HUES6 (cell line): ENCODE results near the gene SIT1.
"Not testable (repeated sequence)": the region's sequence is repeated elsewhere in the genome, so short reads cannot be mapped to it uniquely, and the experiment has no call there.

ENCODE experiments used
- H3K27ac ChIP-seq: 2 replicates; pipeline ENCODE4 v1.7.0; 2013; ENCODE audit warnings: low read depth, mild to moderate bottlenecking, low read length, inconsistent platforms
- H3K27me3 ChIP-seq: 2 replicates; pipeline ENCODE4 v1.6.1; 2013; ENCODE audit warnings: low read length; ENCODE audit not compliant: control insufficient read depth, insufficient read depth
- H3K36me3 ChIP-seq: 2 replicates; pipeline ENCODE4 v1.6.1; 2013; ENCODE audit warnings: low read length; ENCODE audit not compliant: control insufficient read depth, insufficient read depth
- H3K4me1 ChIP-seq: 2 replicates; pipeline ENCODE4 v1.6.1; 2013; ENCODE audit warnings: low read length; ENCODE audit not compliant: control insufficient read depth, insufficient read depth
- H3K4me3 ChIP-seq: 2 replicates; pipeline ENCODE4 v1.5.1; 2013; ENCODE audit warnings: low read depth, low read length
- H3K9ac ChIP-seq: one replicate; pipeline ENCODE4 v1.6.1; 2013; ENCODE audit warnings: mild to moderate bottlenecking, low read length
- H3K9me3 ChIP-seq: 2 replicates; pipeline ENCODE4 v1.6.1; 2013; ENCODE audit warnings: low read depth, low read length; ENCODE audit not compliant: control insufficient read depth, insufficient read depth

SIT1 gene

GRCh38 chr9:35612843-35613242, 37.9 kb downstream of the SIT1 start:
- H3K27ac ChIP-seq: no peak overlapping the region
- no peaks in the 10 kb centered on the region for H3K9me3 ChIP-seq
- peaks cover 37% of the 10 kb centered on the region for H3K27me3 ChIP-seq
- H3K36me3 ChIP-seq: peaks cover 22% of the 10 kb centered on the region
- no peak overlapping the region for H3K9ac ChIP-seq
- H3K4me1 ChIP-seq: peaks cover 11% of the 10 kb centered on the region
- H3K4me3 ChIP-seq: no peak overlapping the region

GRCh38 chr9:35612066-35612465, 38.7 kb downstream of the SIT1 start:
- H3K27me3 ChIP-seq: peaks cover 29% of the 10 kb centered on the region
- peaks cover 24% of the 10 kb centered on the region for H3K36me3 ChIP-seq
- H3K4me3 ChIP-seq, H3K27ac ChIP-seq, H3K9me3 ChIP-seq, H3K9ac ChIP-seq: not testable (repeated sequence)
- H3K4me1 ChIP-seq: peaks cover 11% of the 10 kb centered on the region

GRCh38 chr9:35611230-35611797, 39.4 kb downstream of the SIT1 start:
- Histone ChIP-seq H3K4me3 (no peak overlapping the region), H3K4me1 (peaks cover 7% of the 10 kb centered on the region), H3K27me3 (peaks cover 22% of the 10 kb centered on the region), H3K36me3 (peaks cover 24% of the 10 kb centered on the region), H3K9ac (no peak overlapping the region), H3K27ac (no peak overlapping the region), H3K9me3 (no peaks in the 10 kb centered on the region)

GRCh38 chr9:35609820-35610163, 40.9 kb downstream of the SIT1 start:
- no peaks in the 10 kb centered on the region for H3K9me3 ChIP-seq
- H3K4me3 ChIP-seq: no peak overlapping the region
- peaks cover 24% of the 10 kb centered on the region for H3K36me3 ChIP-seq
- peaks cover 4% of the 10 kb centered on the region; the same call in 1 of the 2 replicates for H3K4me1 ChIP-seq
- H3K27me3 ChIP-seq: peaks cover 7% of the 10 kb centered on the region; the same call in 1 of the 2 replicates
- no peak overlapping the region for H3K9ac ChIP-seq
- no peak overlapping the region for H3K27ac ChIP-seq

GRCh38 chr9:35609001-35609819, 41.5 kb downstream of the SIT1 start:
- Histone ChIP-seq H3K27ac (no peak overlapping the region), H3K36me3 (peaks cover 24% of the 10 kb centered on the region), H3K4me1 (peaks cover 4% of the 10 kb centered on the region; the same call in 1 of the 2 replicates)

GRCh38 chr9:35608221-35608620, 42.5 kb downstream of the SIT1 start:
- no peak overlapping the region for H3K9ac ChIP-seq
- peaks cover 8% of the 10 kb centered on the region for H3K4me1 ChIP-seq
- peaks cover 24% of the 10 kb centered on the region for H3K36me3 ChIP-seq
- no peaks in the 10 kb centered on the region for H3K9me3 ChIP-seq
- no peak overlapping the region for H3K27ac ChIP-seq
- no peak overlapping the region for H3K4me3 ChIP-seq
- H3K27me3 ChIP-seq: no peaks in the 10 kb centered on the region

More at GRCh38 chr9:35609001-35609819, 41.5 kb downstream of the SIT1 start:
- Histone ChIP-seq H3K4me3 (no peak overlapping the region), H3K9ac (no peak overlapping the region), H3K27me3 (peaks cover 1% of the 10 kb centered on the region; the same call in 1 of the 2 replicates), H3K9me3 (no peaks in the 10 kb centered on the region)

- Histone ChIP-seq H3K9ac (no peak overlapping the region), H3K4me3 (no peak overlapping the region), H3K27ac (no peak overlapping the region), H3K27me3 (no peaks in the 10 kb centered on the region), H3K36me3 (peaks cover 24% of the 10 kb centered on the region), H3K9me3 (no peaks in the 10 kb centered on the region), H3K4me1 (peaks cover 10% of the 10 kb centered on the region)
These were observed 44.0 kb downstream of the SIT1 start for GRCh38 chr9:35606726-35607125.

- peak overlapping the region; percentile 72 for H3K4me3 ChIP-seq
- peaks cover 24% of the 10 kb centered on the region for H3K36me3 ChIP-seq
- no peak overlapping the region for H3K27ac ChIP-seq
- H3K27me3 ChIP-seq: no peaks in the 10 kb centered on the region
- no peaks in the 10 kb centered on the region for H3K9me3 ChIP-seq
- peak overlapping the region; percentile 39 for H3K9ac ChIP-seq
- H3K4me1 ChIP-seq: peaks cover 10% of the 10 kb centered on the region
These were observed 44.6 kb downstream of the SIT1 start for GRCh38 chr9:35606138-35606504.

GRCh38 chr9:35605351-35606137, 45.2 kb downstream of the SIT1 start:
- peaks cover 24% of the 10 kb centered on the region for H3K36me3 ChIP-seq
- peaks cover 10% of the 10 kb centered on the region for H3K4me1 ChIP-seq
- H3K9me3 ChIP-seq: no peaks in the 10 kb centered on the region
- H3K27me3 ChIP-seq: no peaks in the 10 kb centered on the region
- no peak overlapping the region for H3K27ac ChIP-seq
- peak overlapping the region; percentile 39 for H3K9ac ChIP-seq
- peak overlapping the region; percentile 72 for H3K4me3 ChIP-seq

GRCh38 chr9:35604578-35605350, 46.0 kb downstream of the SIT1 start, which contains the start of gene TESK1:
TESK1 (plus strand) TSS chr9:35605262; CDS start chr9:35605620, 358 bp downstream.
- Histone ChIP-seq H3K4me1 (peaks cover 15% of the 10 kb centered on the region), H3K4me3 (peak within 1 kb of the TSS; percentile 77)

More at GRCh38 chr9:35604578-35605350, 46.0 kb downstream of the SIT1 start, which contains the start of gene TESK1:
- H3K27ac ChIP-seq: no peak within 1 kb of the TSS
- H3K9me3 ChIP-seq: no peaks in the 10 kb centered on the region
- peaks cover 21% of the 10 kb centered on the region for H3K36me3 ChIP-seq
- peak within 1 kb of the TSS; percentile 51 for H3K9ac ChIP-seq
- no peaks in the 10 kb centered on the region for H3K27me3 ChIP-seq
